ENCODE data around the gene COL6A3. TPM values are rescaled to one million over a fixed set of nuclear protein-coding genes. Genes with fewer than 3 reads are reported as not detected.

COL6A3 gene
- total and polyA plus RNA-seq, 2 of the 13 experiments (the other 11 are each of a cell fraction or from before 2014, with no cell fraction given): 0.03 TPM; not detected in 1

- ChIA-PET CTCF (ENCODE audit: low intra/inter-chr PET ratio, low total read pairs) (no interaction called here), POLR2A (no interaction called here)
- TF ChIP-seq, protein P1, sequence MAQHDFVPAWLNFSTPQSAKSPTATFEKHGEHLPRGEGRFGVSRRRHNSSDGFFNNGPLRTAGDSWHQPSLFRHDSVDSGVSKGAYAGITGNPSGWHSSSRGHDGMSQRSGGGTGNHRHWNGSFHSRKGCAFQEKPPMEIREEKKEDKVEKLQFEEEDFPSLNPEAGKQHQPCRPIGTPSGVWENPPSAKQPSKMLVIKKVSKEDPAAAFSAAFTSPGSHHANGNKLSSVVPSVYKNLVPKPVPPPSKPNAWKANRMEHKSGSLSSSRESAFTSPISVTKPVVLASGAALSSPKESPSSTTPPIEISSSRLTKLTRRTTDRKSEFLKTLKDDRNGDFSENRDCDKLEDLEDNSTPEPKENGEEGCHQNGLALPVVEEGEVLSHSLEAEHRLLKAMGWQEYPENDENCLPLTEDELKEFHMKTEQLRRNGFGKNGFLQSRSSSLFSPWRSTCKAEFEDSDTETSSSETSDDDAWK (CRISPR knock-in tag; IDR thresholded peaks at IDR 0.05): no peak
- TF ChIP-seq FOSL2 (CRISPR knock-in tag; IDR thresholded peaks at IDR 0.05): no peak
- TF ChIP-seq, protein P2, sequence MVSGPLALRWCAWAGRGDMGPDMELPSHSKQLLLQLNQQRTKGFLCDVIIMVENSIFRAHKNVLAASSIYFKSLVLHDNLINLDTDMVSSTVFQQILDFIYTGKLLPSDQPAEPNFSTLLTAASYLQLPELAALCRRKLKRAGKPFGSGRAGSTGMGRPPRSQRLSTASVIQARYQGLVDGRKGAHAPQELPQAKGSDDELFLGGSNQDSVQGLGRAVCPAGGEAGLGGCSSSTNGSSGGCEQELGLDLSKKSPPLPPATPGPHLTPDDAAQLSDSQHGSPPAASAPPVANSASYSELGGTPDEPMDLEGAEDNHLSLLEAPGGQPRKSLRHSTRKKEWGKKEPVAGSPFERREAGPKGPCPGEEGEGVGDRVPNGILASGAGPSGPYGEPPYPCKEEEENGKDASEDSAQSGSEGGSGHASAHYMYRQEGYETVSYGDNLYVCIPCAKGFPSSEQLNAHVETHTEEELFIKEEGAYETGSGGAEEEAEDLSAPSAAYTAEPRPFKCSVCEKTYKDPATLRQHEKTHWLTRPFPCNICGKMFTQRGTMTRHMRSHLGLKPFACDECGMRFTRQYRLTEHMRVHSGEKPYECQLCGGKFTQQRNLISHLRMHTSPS (CRISPR knock-in tag; IDR thresholded peaks at IDR 0.05; ENCODE audit: low read depth): no peak
- no peak for TF ChIP-seq RFXAP (CRISPR knock-in tag; IDR thresholded peaks at IDR 0.05; ENCODE audit: borderline replicate concordance)
- TF ChIP-seq, protein P3, sequence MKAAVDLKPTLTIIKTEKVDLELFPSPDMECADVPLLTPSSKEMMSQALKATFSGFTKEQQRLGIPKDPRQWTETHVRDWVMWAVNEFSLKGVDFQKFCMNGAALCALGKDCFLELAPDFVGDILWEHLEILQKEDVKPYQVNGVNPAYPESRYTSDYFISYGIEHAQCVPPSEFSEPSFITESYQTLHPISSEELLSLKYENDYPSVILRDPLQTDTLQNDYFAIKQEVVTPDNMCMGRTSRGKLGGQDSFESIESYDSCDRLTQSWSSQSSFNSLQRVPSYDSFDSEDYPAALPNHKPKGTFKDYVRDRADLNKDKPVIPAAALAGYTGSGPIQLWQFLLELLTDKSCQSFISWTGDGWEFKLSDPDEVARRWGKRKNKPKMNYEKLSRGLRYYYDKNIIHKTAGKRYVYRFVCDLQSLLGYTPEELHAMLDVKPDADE (CRISPR knock-in tag; IDR thresholded peaks at IDR 0.05): no peak
- no peak for TF ChIP-seq RXRB (CRISPR knock-in tag; IDR thresholded peaks at IDR 0.05; ENCODE audit: borderline replicate concordance)
- no peak for TF ChIP-seq ZKSCAN8 (CRISPR knock-in tag; IDR thresholded peaks at IDR 0.05; ENCODE audit: borderline replicate concordance)
- TF ChIP-seq ZNF558 (CRISPR knock-in tag; IDR thresholded peaks at IDR 0.05; ENCODE audit: borderline replicate concordance): no peak
- no peak for TF ChIP-seq ZSCAN20 (CRISPR knock-in tag; IDR thresholded peaks at IDR 0.05; ENCODE audit: borderline replicate concordance)
- TF ChIP-seq ZBED4 (CRISPR knock-in tag; IDR thresholded peaks at IDR 0.05; ENCODE audit: borderline replicate concordance): no peak
- TF ChIP-seq KDM3A (CRISPR knock-in tag; IDR thresholded peaks at IDR 0.05; ENCODE audit: low read depth): no peak
- no peak for TF ChIP-seq ARHGAP35 (CRISPR knock-in tag; IDR thresholded peaks at IDR 0.05; ENCODE audit: borderline replicate concordance)
- no peak for TF ChIP-seq KDM5B (CRISPR knock-in tag; IDR thresholded peaks at IDR 0.05; ENCODE audit: borderline replicate concordance)
- no peak for TF ChIP-seq ZNF83 (CRISPR knock-in tag; IDR thresholded peaks at IDR 0.05; ENCODE audit: borderline replicate concordance)
- TF ChIP-seq ZNF441 (CRISPR knock-in tag; IDR thresholded peaks at IDR 0.05; ENCODE audit: borderline replicate concordance): no peak
- no TSS peak for BruUV-seq (replicated peaks)
- no peak for ATAC-seq
- in situ Hi-C loops (cut with HindIII; ENCODE audit: extremely low pct_ligation_motif_present, low pct_unique_long_range_greater_than_20kb) (no loop called here), intact Hi-C loops (cut with micrococcal nuclease; ENCODE audit: unreplicated experiment) (no loop called here)
- Histone ChIP-seq H3K36me3 (replicated peaks in 1 of 2; ENCODE audit: control insufficient read depth in 1 of 2, insufficient read depth in 2 of 2, low read length in 2 of 2) (no peaks in the 10 kb centered on the region), H3K27me3 (ENCODE audit: control insufficient read depth in 1 of 2, insufficient read depth in 2 of 2, low read length in 2 of 2) (peaks cover 0 to 19% of the 10 kb centered on the region in 2 experiments; a peak in 3 of 5 replicates), H3K9me3 (ENCODE audit: low read length) (no peaks in the 10 kb centered on the region), H3K9ac (ENCODE audit: insufficient read depth, low read depth, low read length) (no peak overlapping the region), H3K4me3 (replicated peaks in 1 of 3; ENCODE audit: insufficient read depth in 1 of 3, low read depth in 2 of 3, low read length in 3 of 3) (no peak overlapping the region), H3K4me2 (ENCODE audit: low read depth, low read length) (no peak overlapping the region), H3K79me2 (ENCODE audit: insufficient read depth, low read length) (no peaks in the 10 kb centered on the region), H3K27ac (ENCODE audit: extremely low read length, insufficient read depth, low read length) (no peak overlapping the region), H2AFZ (ENCODE audit: low read length) (no peak overlapping the region), H4K20me1 (ENCODE audit: insufficient read depth, low read length) (no peaks in the 10 kb centered on the region), H3K4me1 (ENCODE audit: insufficient read depth, low read length) (no peaks in the 10 kb centered on the region)
- DNase-seq (ENCODE audit: low spot score): no peak
- no peak for FAIRE-seq
- WGBS (ENCODE audit: low lambda C conversion rate): 0% methylated on average over 1 of the region's 1 CpG
Observed at GRCh38 chr2:237458519-237458918, 44.6 kb upstream of the COL6A3 start.

Data from HepG2 (cell line).